K562 (cell line): ENCODE measurements around the gene COL9A3. TPM values are rescaled to one million over a fixed set of nuclear protein-coding genes. Genes with fewer than 3 reads are reported as not detected.
A peak's percentile ranks its signal among the peaks of the same experiment; 100 is the strongest.

ENCODE experiments used
- ATAC-seq: fragments of 200-7000 bp; cut with Tn5 transposase; 3 replicates; pipeline ENCODE4 v1.9.1; 2020; ENCODE audit warnings: moderate library complexity
- BruUV-seq: library from RNA; stranded (reverse); fragments of 400-500 nt; replicated peaks from 2 replicates; lab custom pipeline; 2021; lab: Mats Ljungman, UMichigan
- CTCF ChIA-PET: fragments of 300-600 bp; formaldehyde crosslinking; extraction: SDS; loops from one replicate; lab custom pipeline; 2021; ENCODE audit warnings: low intra/inter-chr PET ratio; lab: Yijun Ruan, JAX
- POLR2A ChIA-PET: fragments of 300-600, 350-650 bp; sonication (Branson Sonifier 250); formaldehyde crosslinking; extraction: SDS; loops from one replicate; lab custom pipeline; 2021; ENCODE audit warnings: antibody characterized with exemption, inconsistent platforms; lab: Yijun Ruan, JAX
- DNase-seq, 4 experiments: peaks; one replicate each; pipeline versions ENCODE4 v3.0.0 to v3.0.0-alpha.2; 2011 to 2018; ENCODE audit warnings: low spot score in 3 of 4, mixed read lengths in 3 of 4; ENCODE audit errors: extremely low read depth in 1 of 4
- FAIRE-seq: peaks from 2 replicates; lab custom pipeline; 2011; peaks lifted over from hg19 to GRCh38; lab: Jason Lieb, UNC
- H2AFZ ChIP-seq: 2 replicates; pipeline ENCODE4 v1.6.0; 2011; ENCODE audit warnings: low read depth, low read length, control low read depth, inconsistent platforms
- H3K27ac ChIP-seq: fragments of 200-600 bp; 3 replicates; pipeline ENCODE4 v1.8.0; 2011; ENCODE audit warnings: low read depth, mild to moderate bottlenecking, control low read depth, inconsistent platforms, low read length, moderate library complexity, mixed read lengths; ENCODE audit errors: extremely low read depth
- H3K27me3 ChIP-seq, 2 experiments: fragments of 300-600 bp in 1 of 2; 2 replicates in 1 of 2; 3 replicates in 1 of 2; pipeline versions ENCODE4 v1.6.0 to v1.8.0; 2011; ENCODE audit warnings: inconsistent platforms in 2 of 2, low read length in 2 of 2, mild to moderate bottlenecking in 1 of 2, mixed read lengths in 1 of 2, moderate library complexity in 1 of 2; ENCODE audit not compliant: control insufficient read depth in 2 of 2, insufficient read depth in 2 of 2
- H3K36me3 ChIP-seq: fragments of 300-600 bp; 3 replicates; pipeline ENCODE4 v1.8.0; 2011; ENCODE audit warnings: mild to moderate bottlenecking, low read length, inconsistent platforms; ENCODE audit not compliant: control insufficient read depth, insufficient read depth
- H3K4me1 ChIP-seq, 2 experiments: fragments of 200-600 bp in 1 of 2; replicated peaks in 1 of 2; 2 replicates in 1 of 2; 3 replicates in 1 of 2; pipeline versions ENCODE4 v1.5.1 to v1.8.0; 2011; ENCODE audit warnings: inconsistent platforms in 2 of 2, low read length in 2 of 2, mild to moderate bottlenecking in 1 of 2, mixed read lengths in 1 of 2, moderate library complexity in 1 of 2; ENCODE audit not compliant: control insufficient read depth in 2 of 2, insufficient read depth in 2 of 2
- H3K4me2 ChIP-seq: 2 replicates; pipeline ENCODE4 v1.6.1; 2011; ENCODE audit warnings: low read length, control low read depth, inconsistent platforms, mixed read lengths; ENCODE audit not compliant: insufficient read depth
- H3K4me3 ChIP-seq: fragments of 200-600 bp; sonication (generic), shearing (Covaris generic); 2 replicates; pipeline ENCODE4 v1.5.1; 2016; ENCODE audit warnings: control low read depth, inconsistent platforms
- H3K79me2 ChIP-seq: fragments of 200-600 bp; 3 replicates; pipeline ENCODE4 v1.8.0; 2011; ENCODE audit warnings: low read length, inconsistent platforms; ENCODE audit not compliant: control insufficient read depth, insufficient read depth
- H3K9ac ChIP-seq, 2 experiments: 2 replicates each; pipeline versions ENCODE4 v1.6.0 to v1.6.1; 2011; ENCODE audit warnings: low read depth in 2 of 2, low read length in 2 of 2, control low read depth in 1 of 2, inconsistent platforms in 1 of 2, mild to moderate bottlenecking in 1 of 2, mixed read lengths in 1 of 2; ENCODE audit not compliant: insufficient read depth in 1 of 2
- H3K9me1 ChIP-seq: one replicate; pipeline ENCODE4 v1.6.0; 2011; ENCODE audit warnings: inconsistent platforms, mild to moderate bottlenecking, low read length, moderate library complexity; ENCODE audit not compliant: control insufficient read depth, insufficient read depth
- H3K9me3 ChIP-seq: replicated peaks from 2 replicates; pipeline ENCODE4 v1.5.1; 2011; ENCODE audit warnings: low read depth, low read length, inconsistent platforms; ENCODE audit not compliant: control insufficient read depth, insufficient read depth
- H4K20me1 ChIP-seq: replicated peaks from 2 replicates; pipeline ENCODE4 v1.6.1; 2011; ENCODE audit warnings: low read length, inconsistent platforms, mixed read lengths; ENCODE audit not compliant: control insufficient read depth, insufficient read depth
- CEBPG ChIP-seq, 3 experiments: fragments of 200-800 bp in 1 of 3; sonication (Bioruptor generic) in 1 of 3; sonication (generic) in 1 of 3; formaldehyde crosslinking in 1 of 3; IDR thresholded peaks in 2 of 3; conservative IDR thresholded peaks in 1 of 3; 2 replicates each; pipeline versions ENCODE4 v1.6.1 to v1.8.0; 2016 to 2022; ENCODE audit warnings: missing compliant biosample characterization in 2 of 3, missing genetic modification characterization in 2 of 3, mild to moderate bottlenecking in 1 of 3, missing genetic modification reagents in 1 of 3
- PHF8 ChIP-seq: fragments of 200-600 bp; sonication (generic); IDR thresholded peaks from 2 replicates; pipeline ENCODE4 v1.6.1; 2012; ENCODE audit warnings: mixed run types, mild to moderate bottlenecking, inconsistent platforms, low read length, moderate library complexity, borderline replicate concordance
- TAF7 ChIP-seq: fragments of 450-650 bp; IDR thresholded peaks from 2 replicates; pipeline ENCODE4 v1.6.1; 2016; ENCODE audit warnings: missing genetic modification characterization, missing compliant biosample characterization
- WGBS: fragments of 100-300 bp; shearing (Covaris generic); methylation state at CpG from one replicate; pipeline ENCODE4 v1.1.6; 2016; ENCODE audit warnings: low coverage, mixed read lengths; ENCODE audit not compliant: insufficient coverage; ENCODE audit errors: missing lambda C conversion rate; 5-methylcytosine and 5-hydroxymethylcytosine counted together
- in situ Hi-C: fragments of 300-500 bp; cut with MboI; formaldehyde crosslinking; loops from 4 replicates; pipeline ENCODE4 v1.15.0; 2018; ENCODE audit warnings: inconsistent platforms, mixed read lengths
- intact Hi-C: fragments of 100-400 bp; cut with micrococcal nuclease; formaldehyde crosslinking; loops from 2 replicates; pipeline ENCODE4 v1.14.2; 2022
- polyA plus RNA-seq, 8 experiments: library from polyadenylated mRNA; depleted of rRNA in 4 of 8; stranded (reverse) in 5 of 8; unstranded in 3 of 8; fragments of >200 nt; fragmentation: Nextera tagmentation in 2 of 8; fragmentation: Illumina TruSeq in 1 of 8; extraction: Ambion mirVana in 2 of 8; extraction: Trizol in 1 of 8; gene quantifications; 2 replicates each; pipeline versions ENCODE4 v1.2.1 to v1.2.3, GENCODE V29; 2011 to 2014; ENCODE audit warnings: inconsistent platforms in 1 of 8, missing spikeins in 1 of 8
- total RNA-seq, 7 experiments: library from RNA; depleted of rRNA in 6 of 7; stranded (reverse); fragments of >200 nt in 6 of 7; fragmentation: Illumina TruSeq in 2 of 7; extraction: Trizol in 2 of 7; gene quantifications; 2 replicates each; pipeline versions ENCODE4 v1.2.1 to v1.2.3, GENCODE V29; 2011 to 2021; ENCODE audit warnings: low replicate concordance in 1 of 7
- TF ChIP-seq, protein P1 (sequence below): sonication (generic); formaldehyde crosslinking; IDR thresholded peaks from 2 replicates; pipeline ENCODE4 v1.8.0; 2022; ENCODE audit warnings: missing genetic modification reagents, mild to moderate bottlenecking, moderate library complexity, borderline replicate concordance

Gene COL9A3
- total and polyA plus RNA-seq, 9 of the 15 experiments (the other 6 are each of a cell fraction or from before 2014, with no cell fraction given): 0.14 to 3.6 (median 0.88) TPM; not detected in 1

DNA sequence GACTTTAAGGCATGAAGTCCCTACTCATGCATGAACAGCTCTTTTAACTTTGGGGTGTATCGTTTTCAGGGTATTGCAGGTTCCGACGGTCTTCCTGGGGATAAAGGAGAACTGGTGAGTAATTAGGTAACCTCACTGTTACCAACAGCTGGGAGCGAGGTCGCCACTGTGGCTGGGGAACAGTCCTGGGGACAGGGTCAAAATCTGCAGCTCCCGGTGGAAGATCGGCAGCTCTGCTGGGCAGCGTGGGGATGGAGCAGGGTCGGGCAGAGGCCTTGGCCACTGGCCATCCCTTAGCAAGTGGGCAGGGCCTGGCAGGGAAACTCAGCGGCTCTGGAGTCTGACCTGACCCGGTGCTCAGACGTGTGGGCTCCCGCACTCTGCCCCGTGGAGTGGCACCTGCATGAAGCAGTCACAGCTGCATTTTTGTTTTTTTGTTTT, 16.1 kb downstream of the COL9A3 start:
- TF ChIP-seq, protein P1, sequence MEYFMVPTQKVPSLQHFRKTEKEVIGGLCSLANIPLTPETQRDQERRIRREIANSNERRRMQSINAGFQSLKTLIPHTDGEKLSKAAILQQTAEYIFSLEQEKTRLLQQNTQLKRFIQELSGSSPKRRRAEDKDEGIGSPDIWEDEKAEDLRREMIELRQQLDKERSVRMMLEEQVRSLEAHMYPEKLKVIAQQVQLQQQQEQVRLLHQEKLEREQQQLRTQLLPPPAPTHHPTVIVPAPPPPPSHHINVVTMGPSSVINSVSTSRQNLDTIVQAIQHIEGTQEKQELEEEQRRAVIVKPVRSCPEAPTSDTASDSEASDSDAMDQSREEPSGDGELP (CRISPR knock-in tag): peak; percentile 38; the same call in 1 of the 2 replicates
- TF ChIP-seq PHF8: 0 out of 2 replicates have a peak, but pooled peaks have one; percentile 14
- TF ChIP-seq TAF7 (tag): no peak
- TF ChIP-seq CEBPG (CRISPR knock-in tag; IDR thresholded peaks at IDR 0.05): peak; percentile 21; the same call in 1 of the 2 replicates
- TF ChIP-seq CEBPG (tag; conservative IDR thresholded peaks at IDR 0.05 in 1 of 2, IDR thresholded peaks at IDR 0.05 in 1 of 2): no peak
- TF ChIP-seq, all 486 proteins: peak for 3
- Histone ChIP-seq H3K4me3 (no peak overlapping the region), H3K4me1 (peaks cover 8 to 71% of the 10 kb centered on the region in 2 experiments; a peak in 4 of 5 replicates), H3K27ac (no peak overlapping the region; the same call in 2 of the 3 replicates), H4K20me1 (no peaks in the 10 kb centered on the region), H3K4me2 (peak overlapping the region; percentile 45), H3K27me3 (peaks cover 0 to 9% of the 10 kb centered on the region in 2 experiments; a peak in 2 of 5 replicates), H2AFZ (peak overlapping the region; percentile 87), H3K9me1 (no peaks in the 10 kb centered on the region), H3K9me3 (no peaks in the 10 kb centered on the region), H3K9ac (peak overlapping the region in 1 of 2 experiments; percentile 70; a peak in 2 of 4 replicates), H3K79me2 (no peaks in the 10 kb centered on the region), H3K36me3 (no peaks in the 10 kb centered on the region)
- no TSS peak for BruUV-seq
- intact Hi-C loops: no loop called here
- DNase-seq (no peak), FAIRE-seq (no peak), ATAC-seq (no peak)
- in situ Hi-C loops: no loop called here
- CTCF ChIA-PET: no interaction called here
- 57% methylated on average over 13 of the region's 14 CpGs for WGBS
- POLR2A ChIA-PET: interaction anchor here (2.2 kb wide), 1 partner anchor 42 kb away, joined by 8 read pairs; no protein-coding TSS in a partner anchor
